ENCODE results near the gene NPEPL1.
A peak's percentile ranks its signal among the peaks of the same experiment; 100 is the strongest.

Gene NPEPL1

GRCh38 chr20:58685988-58686387, 6.6 kb upstream of the NPEPL1 start:
- no peak for DNase-seq (ENCODE audit: low spot score)

GRCh38 chr20:58688414-58688813, 4.2 kb upstream of the NPEPL1 start:
- no peak for DNase-seq (ENCODE audit: low spot score)

- DNase-seq (ENCODE audit: low spot score): no peak
Measured at GRCh38 chr20:58688840-58689239, 3.8 kb upstream of the NPEPL1 start.

- no peak for DNase-seq (ENCODE audit: low spot score)
Measured at GRCh38 chr20:58690396-58691135, 2.0 kb upstream of the NPEPL1 start.

- no peak for DNase-seq (ENCODE audit: low spot score)
Measured at GRCh38 chr20:58691773-58692578, 624 bp upstream of the NPEPL1 start.

- no peak for DNase-seq (ENCODE audit: low spot score)
Measured at GRCh38 chr20:58693226-58694006, 816 bp downstream of the NPEPL1 start.

GRCh38 chr20:58694241-58695083, 1.9 kb downstream of the NPEPL1 start:
- DNase-seq (ENCODE audit: low spot score): no peak

- peak; percentile 14 for DNase-seq (ENCODE audit: low spot score)
Measured at GRCh38 chr20:58695084-58695722, 2.6 kb downstream of the NPEPL1 start.

- no peak for DNase-seq (ENCODE audit: low spot score)
Measured at GRCh38 chr20:58695895-58696375, 3.3 kb downstream of the NPEPL1 start.

GRCh38 chr20:58696411-58696961, 3.9 kb downstream of the NPEPL1 start:
- DNase-seq (ENCODE audit: low spot score): no peak

- DNase-seq (ENCODE audit: low spot score): no peak
Measured at GRCh38 chr20:58697201-58697866, 4.7 kb downstream of the NPEPL1 start.

- no peak for DNase-seq (ENCODE audit: low spot score)
Measured at GRCh38 chr20:58697867-58698703, 5.5 kb downstream of the NPEPL1 start.

- no peak for DNase-seq (ENCODE audit: low spot score)
Measured at GRCh38 chr20:58698741-58699622, 6.4 kb downstream of the NPEPL1 start.

- no peak for DNase-seq (ENCODE audit: low spot score)
Measured at GRCh38 chr20:58699623-58700107, 7.1 kb downstream of the NPEPL1 start.

- DNase-seq (ENCODE audit: low spot score): no peak
Measured at GRCh38 chr20:58700121-58700821, 7.7 kb downstream of the NPEPL1 start.

- DNase-seq (ENCODE audit: low spot score): no peak
Measured at GRCh38 chr20:58700823-58701222, 8.2 kb downstream of the NPEPL1 start.

GRCh38 chr20:58701431-58702160, 9.0 kb downstream of the NPEPL1 start:
- no peak for DNase-seq (ENCODE audit: low spot score)

All from NAMALWA (cell line).